Skin epidermis (tissue), 12 donors: ENCODE results near the gene MUC13.

ENCODE experiments used
- H3K27ac ChIP-seq, 21 experiments: fragments of 200-600 bp; sonication (generic) in 11 of 21; one replicate each; pipeline ENCODE4 v1.5.0; 2020; ENCODE audit warnings: mild to moderate bottlenecking in 3 of 21, inconsistent platforms in 2 of 21, moderate library complexity in 2 of 21
- H3K4me3 ChIP-seq, 7 experiments: fragments of 200-600 bp; sonication (generic) in 2 of 7; one replicate each; pipeline ENCODE4 v1.5.0; 2020; ENCODE audit warnings: inconsistent platforms in 2 of 7, mild to moderate bottlenecking in 2 of 7, moderate library complexity in 1 of 7

MUC13 gene

DNA sequence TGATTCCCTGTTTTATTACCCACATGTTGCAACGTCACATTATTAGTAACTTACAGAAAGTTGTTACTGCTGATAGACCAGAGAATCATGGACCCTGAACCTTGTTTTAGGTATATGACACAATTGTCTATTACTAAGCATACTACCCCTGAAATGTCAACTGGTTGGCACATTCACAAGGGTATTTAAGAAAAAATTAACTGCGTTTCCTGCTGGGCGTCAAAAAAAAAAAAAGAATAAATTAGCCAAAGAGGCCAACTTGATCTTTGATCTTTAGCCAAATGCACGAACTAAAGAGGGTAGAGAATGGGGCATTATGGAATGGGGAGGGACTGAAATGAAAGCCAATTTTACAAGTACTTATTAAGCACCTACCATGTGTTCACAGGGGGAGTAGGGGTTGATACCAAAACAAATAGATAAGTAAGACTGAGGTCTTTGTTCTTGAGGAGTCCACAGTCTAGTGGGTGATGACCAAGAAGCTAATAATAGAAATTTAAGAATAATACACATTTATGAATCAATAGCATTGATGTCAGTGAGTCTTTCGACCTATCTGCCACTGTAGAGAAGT is 17.8 kb upstream of the MUC13 start:
- Histone ChIP-seq H3K4me3 (no peak overlapping the region), H3K27ac (no peak overlapping the region)

DNA sequence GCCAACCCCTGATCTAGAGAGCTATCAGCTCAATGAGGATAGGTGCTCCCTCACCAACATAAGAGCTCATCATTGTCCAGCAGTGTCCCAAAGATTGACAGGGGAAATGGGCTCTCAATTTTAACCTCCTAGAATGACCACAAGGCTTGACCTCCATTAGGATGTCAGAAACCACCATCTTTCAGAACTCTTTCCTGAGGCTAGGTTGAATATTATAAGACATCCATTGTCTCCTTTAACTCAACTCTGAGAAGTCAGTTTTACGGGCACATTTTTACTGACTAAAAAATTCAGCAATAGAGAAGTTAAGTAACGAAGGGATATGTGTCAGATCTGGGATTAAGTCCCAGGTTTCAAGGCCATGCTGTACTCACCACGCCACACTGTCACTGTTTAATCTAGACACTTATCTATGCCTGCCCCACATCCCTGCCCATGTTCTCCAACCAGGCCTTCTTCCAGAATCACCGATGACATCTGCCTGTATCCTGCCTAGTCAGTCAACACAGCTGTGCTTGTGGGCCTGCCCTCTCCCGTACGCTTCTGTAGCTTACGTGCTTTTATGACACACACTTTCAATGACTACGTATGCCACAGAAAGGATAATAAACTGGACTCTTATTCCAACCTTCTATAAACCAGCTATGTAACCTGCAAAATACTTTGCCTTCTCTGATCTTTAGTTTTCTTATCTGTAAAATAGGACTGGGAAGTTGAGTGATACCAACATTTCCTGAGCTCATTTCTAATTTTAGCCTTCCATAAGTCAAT is 17.1 kb upstream of the MUC13 start:
- Histone ChIP-seq H3K27ac (no peak overlapping the region), H3K4me3 (no peak overlapping the region)

DNA sequence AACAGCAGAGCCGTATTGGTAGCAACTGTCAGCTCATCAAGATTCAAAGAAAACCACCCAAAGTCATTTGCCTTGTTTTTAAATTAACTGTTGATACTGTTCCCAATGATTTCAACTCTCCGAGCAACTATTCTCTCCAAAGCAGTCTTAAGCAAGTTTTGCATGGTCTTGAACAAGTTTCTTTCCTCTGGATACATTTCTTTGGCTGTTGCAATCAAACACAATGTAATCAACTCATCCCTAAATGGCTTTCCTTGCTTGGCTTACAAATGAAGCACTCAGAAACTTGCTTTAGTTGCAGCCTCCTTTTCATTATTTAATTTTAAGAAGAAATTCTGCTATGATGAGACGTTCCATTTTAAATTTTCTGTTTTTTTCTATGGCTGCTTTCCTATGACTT is 15.5 kb upstream of the MUC13 start:
- H3K4me3 ChIP-seq, result no peak overlapping the region

DNA sequence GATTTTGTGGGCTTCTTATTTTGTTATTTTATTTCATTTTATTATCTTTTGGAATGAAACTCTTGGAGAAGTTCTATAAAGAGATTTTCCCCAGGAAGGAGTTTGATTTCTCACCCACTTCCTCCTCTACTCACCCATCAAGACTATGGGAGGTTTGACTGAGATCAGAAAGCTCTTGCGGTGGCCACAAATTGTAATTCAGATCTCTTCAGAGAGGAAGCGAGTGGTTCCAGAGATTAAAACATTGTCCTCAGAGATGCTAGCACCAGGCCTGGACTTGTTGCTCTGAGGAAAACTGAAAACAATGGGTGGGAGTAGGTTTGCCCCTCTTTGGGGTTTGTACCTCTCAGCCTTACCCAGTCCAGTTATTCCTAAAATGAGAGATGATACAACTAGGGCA is 8.1 kb upstream of the MUC13 start:
- H3K4me3 ChIP-seq, result no peak overlapping the region
- H3K27ac ChIP-seq, result no peak overlapping the region

More for the DNA sequence above, 15.5 kb upstream of the MUC13 start:
- H3K27ac ChIP-seq, result no peak overlapping the region

DNA sequence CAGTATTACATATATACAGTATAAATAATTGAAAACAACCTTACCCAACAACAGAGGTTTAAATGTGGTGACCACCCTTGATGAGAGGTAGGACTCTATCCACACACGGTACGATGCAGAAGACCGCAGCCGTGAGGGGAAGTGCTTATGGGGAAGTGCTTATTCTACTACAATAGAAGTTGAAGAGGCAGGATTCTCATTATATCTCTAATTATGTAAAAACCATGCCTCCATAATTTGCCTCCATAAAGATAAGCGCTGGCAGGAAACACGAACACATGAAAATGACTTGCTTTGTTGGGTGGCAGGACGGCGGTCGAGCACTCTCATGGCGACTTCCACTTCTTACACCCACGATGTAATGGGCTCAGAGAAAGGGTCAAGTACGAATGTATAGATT is 7.2 kb upstream of the MUC13 start:
- Histone ChIP-seq H3K4me3 (no peak overlapping the region), H3K27ac (no peak overlapping the region)

DNA sequence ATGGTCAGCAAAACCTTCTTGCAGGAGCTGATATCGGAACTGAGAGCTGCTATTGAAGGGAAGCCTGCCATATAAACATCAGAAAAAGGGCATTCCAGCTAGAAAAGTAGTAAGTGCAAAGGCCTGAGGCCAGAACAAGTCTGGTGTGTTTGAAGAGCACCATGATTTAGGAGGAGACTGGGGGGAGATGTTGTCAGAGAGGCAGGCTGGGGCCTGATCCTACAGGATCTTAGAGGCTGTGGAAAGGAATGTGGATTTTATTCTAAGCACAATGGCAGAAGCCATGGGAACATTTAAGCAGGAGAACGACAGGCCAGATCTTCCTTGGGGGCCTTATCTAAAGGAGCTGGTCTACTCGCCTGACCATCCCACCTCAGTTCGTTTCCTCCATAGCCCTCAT is 5.1 kb upstream of the MUC13 start:
- no peak overlapping the region for H3K27ac ChIP-seq
- no peak overlapping the region for H3K4me3 ChIP-seq

DNA sequence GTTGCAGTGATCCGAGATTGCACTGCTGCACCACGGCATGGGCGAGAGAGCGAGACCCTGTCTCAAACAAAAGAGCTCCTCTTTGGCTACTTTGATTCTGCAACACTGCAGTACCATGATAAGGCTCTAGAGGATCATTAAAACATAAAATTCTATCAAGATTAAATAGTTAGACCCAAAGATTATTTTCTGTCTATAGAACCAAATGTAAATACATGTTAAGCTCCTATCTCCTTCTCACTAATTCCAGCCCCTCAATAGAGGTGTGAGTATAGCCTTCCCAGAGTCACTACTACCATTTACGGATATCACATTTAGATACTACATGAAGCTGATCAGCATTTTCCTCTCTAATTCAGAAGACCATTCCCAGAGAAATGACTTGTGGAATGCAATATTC is 4.3 kb upstream of the MUC13 start:
- Histone ChIP-seq H3K4me3 (no peak overlapping the region), H3K27ac (no peak overlapping the region)

DNA sequence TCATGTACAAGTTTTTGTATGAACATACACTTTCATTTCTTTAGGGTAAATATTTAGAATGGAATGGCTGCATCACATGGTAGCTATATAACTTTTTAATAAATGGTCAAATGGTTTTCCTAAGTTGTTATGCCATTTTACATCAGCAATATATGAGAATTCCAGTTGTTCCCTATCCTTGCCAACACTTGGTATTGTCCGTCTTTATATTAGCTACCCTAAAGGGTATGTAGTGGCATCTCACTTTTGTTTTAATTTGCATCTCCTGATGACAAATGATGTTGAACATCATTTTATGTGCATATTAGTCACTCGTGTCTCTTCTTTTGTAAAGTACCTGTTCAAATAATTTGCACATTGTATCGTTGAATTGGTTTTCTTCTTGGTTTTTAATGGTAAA is 2.5 kb upstream of the MUC13 start:
- Histone ChIP-seq H3K27ac (no peak overlapping the region), H3K4me3 (no peak overlapping the region)

DNA sequence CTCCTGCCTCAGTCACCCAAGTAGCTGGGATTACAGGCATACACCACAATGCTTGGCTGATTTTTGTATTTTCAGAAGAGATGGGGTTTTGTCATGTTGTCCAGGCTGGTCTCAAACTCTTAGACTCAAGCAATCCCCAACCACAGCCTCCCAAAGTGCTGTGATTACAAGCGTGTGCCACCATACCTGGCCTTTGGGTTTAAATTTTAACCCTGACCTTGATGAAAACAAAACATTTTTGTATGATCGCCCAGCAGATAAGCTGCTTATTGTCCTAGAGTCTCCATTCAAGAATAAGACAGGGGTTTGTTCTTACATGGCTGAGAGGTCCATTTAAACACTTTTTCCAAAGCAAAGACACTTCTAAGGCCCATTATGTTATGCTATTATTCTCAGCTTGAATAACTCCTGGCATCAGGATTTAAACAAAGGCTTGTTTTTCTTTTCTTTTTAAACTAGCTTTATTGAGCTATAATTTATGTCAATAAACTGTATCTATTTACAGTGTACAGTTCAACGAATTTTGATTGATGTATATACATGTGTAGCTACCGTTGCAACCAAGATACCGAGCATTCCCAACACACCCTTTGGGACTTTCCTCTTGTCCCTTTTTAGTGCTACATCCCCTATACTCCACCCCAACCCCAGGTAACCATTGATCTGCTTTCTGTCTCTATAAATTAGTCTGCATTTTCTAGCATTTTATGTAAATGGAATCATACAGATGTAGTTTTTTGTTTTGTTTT is 1.4 kb upstream of the MUC13 start:
- H3K4me3 ChIP-seq, result no peak overlapping the region
- H3K27ac ChIP-seq, result no peak overlapping the region

DNA sequence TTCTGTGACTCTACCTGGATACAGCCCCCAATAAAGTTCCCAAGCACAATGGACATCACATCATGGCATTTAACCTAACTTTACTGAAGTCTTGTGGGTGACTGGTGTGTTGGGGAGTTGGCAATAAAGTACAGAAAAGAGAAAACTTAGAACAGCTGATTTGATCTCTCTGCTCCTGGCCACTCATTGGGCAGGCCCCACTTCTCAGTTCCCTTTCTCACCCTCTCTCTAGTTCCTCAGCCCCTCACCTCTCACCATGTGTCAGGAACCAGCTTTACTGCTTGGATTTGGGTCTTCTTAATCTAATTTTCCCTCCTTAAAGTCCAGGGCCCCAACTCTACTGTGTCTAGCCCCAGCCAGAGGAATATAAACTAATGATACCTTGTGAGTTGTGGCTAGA is 713 bp upstream of the MUC13 start:
- no peak overlapping the region for H3K27ac ChIP-seq
- H3K4me3 ChIP-seq, result no peak overlapping the region

DNA sequence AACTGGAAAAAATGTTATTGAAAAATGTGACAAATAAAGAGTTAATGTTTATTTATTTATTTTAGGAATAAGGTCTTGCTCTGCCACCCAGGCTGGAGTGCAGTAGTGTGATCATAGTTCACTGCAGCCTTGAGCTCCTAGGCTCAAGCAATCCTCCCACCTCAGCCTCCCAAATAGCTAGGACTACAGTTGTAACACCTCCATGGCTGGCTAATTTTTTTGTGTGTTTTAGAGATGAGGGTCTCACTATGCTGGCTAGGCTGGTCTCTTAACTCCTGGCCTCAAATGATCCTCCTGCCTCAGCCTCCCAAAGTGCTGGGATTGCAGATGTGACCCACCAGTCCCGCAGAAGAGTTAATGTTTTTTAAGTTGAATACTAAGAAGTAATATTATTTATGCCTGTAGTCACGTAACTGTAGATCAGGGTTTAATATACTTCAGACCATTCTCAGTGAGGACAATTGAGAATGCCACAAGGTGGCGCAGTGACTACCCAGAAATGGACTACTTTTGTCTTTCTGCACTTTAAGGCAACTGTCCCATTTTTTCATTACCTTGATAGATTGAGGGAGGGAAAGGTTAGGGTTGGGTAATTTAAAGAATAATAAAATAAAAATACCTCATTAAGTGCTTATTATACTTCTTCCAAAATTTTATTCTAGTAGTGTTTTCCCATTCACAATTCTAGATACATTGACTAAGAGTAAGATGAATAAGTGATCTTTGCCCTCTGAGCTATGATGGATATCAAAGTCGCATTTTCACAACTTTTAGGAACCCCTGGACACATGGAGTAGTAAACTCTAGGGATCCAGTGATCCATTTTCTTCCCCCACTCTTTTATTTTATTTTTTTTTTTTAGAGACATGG is 6.0 kb downstream of the MUC13 start:
- no peak overlapping the region for H3K27ac ChIP-seq

DNA sequence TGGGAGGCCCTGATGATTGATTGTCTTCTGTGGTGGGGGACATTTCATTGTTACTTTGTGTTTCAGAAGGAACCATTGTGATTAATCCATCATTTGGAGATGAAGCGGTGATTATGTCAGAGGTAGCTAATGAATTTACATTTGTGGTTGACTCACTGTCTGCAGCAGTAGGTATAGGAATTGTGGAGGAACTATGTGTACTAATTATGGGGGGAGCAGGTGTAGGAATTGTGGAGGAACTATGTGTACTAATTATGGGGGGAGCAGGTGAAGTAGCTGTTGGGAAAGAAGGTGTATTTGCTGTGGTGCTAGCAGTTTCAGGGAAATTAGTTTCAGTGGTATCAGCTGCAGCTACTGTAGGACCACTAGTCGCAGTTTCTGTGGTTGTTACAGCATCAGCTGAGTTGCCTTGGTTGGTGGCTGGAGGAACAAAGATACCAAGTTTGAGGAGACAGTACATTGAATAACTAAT is 6.9 kb downstream of the MUC13 start:
- Histone ChIP-seq H3K4me3 (no peak overlapping the region), H3K27ac (no peak overlapping the region)

More for the DNA sequence above, 6.0 kb downstream of the MUC13 start:
- no peak overlapping the region for H3K4me3 ChIP-seq

DNA sequence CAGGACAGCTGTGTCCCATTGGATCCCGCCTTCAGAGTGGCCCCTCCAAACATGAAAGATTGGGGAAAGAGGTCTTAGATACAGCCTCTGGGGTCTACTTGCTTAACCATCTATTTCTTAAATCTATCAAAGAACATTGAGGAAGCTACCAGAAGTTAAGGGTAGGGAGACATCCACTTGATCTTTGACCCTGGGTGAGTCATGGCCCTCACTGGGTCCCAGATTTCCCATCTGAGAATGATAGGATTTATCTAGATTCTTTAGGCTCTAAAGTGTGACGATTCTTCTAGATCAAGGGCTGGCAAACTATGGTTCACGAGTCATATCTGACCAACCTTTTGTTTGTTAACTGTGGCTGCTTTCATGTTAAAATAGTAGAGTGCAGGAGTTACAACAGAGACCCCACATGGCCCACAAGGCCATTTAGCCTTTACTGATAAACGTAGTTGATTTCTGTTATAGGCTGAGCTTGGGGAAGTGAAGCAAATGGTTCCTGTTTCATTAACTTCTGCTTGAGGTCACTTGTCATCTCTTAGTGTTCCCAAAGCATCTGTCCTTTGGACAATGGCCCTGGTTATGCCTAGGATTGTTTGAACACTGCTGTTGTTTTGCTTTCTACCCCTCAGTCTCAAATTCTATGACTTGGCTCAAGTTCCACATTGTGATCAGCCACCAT is 8.0 kb downstream of the MUC13 start:
- Histone ChIP-seq H3K4me3 (no peak overlapping the region), H3K27ac (no peak overlapping the region)

DNA sequence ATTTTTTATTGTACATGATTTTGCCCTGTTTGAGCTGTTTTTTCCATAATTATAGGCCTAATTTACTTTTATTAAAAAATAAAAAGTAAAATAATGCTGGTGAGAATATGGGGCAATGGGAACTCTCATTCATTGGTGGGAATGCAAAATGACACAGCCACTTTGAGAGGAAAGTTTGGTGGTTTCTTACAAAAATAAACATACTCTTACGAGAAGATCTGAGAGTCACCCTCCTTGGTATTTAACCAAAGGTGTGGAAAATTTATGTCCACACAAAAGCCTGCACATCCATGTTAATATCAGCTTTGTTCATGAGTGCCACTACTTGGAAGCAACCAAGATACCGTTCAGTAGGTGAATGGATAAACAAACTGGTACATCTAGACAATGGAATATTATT is 9.8 kb downstream of the MUC13 start:
- Histone ChIP-seq H3K27ac (no peak overlapping the region), H3K4me3 (no peak overlapping the region)

DNA sequence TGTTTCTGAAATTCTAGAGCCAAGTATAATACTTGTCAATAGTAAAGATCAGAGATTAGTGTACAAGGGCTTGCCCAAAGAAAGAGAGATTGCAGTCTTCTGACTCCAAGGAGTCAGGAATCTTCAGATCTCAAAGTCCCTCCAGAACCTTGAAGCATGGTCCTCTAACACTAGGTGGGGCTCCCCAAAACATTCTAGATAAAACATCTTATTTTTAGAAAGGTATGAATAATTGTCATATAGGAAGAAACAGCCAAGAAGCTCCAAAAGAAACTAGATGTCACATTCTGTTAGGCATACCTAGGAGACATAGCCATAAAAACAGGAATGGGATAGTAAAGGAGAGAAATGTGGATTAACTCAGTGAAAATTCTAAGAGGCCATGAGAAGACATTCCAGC is 10.7 kb downstream of the MUC13 start:
- no peak overlapping the region for H3K4me3 ChIP-seq
- H3K27ac ChIP-seq, result no peak overlapping the region

DNA sequence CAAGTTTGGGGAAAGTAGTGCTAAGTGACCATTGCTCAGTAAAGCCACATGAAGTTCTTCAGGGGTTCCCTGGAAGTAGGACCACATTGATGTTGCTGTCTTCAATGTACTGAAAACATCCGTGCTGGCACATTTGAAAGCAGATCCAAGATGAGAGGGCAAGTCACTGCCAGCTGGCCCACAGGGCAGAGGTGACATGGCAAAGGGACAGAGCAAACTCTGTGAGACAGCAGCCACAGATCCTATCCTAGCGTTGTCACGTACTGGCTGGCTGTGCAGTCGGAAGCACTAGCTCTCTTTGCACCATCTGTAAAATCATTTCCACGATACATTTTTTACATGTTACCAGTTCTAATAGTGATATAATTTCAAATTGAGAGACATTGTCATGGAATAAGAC is 13.8 kb downstream of the MUC13 start:
- Histone ChIP-seq H3K27ac (no peak overlapping the region), H3K4me3 (no peak overlapping the region)

DNA sequence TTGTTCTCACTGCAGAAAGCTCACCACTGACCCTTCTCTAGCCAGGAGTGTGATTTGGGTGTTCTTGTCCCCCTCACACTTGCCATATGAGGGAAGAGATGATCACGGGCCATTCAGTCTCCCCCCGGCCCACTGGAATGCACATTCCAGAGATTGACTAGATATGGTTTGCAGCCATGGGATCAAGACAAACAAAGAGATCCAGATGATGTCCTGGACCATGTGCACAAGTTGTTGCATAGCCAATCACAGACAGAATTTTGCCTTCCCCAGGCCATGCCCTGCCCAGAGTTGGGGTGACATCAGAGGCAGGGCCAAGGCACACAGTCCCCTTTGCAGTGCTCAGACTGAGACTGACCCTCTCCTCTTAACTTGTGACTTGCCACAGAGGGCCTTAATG is 14.8 kb downstream of the MUC13 start:
- Histone ChIP-seq H3K27ac (no peak overlapping the region), H3K4me3 (no peak overlapping the region)

DNA sequence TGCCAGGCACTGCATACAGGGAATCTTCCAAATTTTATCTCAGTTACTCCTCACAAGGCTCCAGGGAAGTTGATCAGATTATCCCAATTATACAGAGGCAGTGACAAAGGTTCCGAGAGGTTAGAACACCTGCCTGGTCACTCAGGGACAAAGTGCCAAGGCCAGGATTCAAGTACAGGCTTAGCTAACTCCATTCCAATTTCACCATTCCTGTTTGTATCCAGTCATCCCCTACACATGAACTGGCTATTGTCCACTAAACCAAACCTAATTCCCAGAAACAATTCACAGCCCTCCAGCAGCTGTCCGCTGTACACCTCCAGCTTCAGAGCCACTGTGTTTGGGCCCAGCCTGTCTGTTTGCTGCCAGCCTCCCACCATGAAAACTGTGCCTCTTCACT is 16.0 kb downstream of the MUC13 start:
- Histone ChIP-seq H3K27ac (no peak overlapping the region), H3K4me3 (no peak overlapping the region)

DNA sequence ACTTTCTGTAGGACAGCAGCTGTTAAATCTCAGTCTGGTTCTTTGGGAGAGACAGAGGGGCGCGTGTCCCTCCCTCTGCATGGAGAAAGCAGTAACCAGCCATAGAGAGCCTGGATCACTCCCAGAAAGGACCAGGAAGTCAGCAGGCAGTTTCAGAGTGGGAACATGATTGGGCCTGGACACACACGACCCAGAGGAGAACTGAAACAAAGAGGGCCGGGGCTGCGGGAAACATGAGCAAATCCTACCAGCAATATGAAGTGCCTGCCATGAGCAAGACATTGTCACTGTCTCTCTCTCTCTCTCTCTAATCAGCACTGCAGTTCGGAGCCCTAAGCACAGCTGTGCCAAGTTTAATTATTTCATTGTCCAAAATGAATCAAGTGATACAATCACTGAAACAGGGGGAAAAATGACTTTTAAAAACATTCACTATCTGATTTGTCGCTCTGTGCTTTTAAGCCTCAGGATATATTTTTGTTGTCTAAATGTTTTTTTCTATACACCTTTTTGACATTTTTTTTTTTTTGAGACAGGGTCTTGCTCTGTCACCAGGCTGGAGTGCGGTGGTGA is 17.6 kb downstream of the MUC13 start:
- Histone ChIP-seq H3K4me3 (no peak overlapping the region), H3K27ac (no peak overlapping the region)
